ENCODE results near the gene ELMO3.

DNA sequence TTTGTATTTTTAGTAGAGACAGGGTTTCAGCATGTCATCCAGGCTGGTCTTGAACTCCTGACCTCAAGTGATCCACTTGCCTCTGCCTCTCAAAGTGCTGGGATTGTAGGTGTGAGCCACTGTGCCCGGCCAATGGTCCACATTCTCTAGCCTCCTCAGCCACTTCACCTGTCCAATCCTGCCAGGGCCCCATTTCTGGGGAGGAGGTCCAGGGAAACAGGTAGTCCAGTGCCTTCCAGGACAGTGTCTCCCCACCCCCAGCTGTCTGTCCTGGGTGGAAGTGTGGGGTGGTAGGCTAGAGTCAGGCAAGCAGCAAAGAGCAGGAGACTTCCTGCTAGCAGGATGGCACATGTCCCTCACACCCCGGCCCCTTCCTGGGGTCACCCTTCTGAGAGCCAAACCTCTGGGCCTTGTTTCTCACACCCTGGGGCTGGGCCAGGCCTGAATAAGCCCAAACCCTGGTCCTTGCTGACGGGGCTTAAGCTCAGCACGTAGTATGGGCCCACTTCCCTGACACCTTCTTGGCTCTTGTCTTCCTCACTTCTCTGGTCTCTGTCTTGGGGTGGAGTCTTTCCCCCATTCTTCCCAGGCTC lies 43.3 kb downstream of the ELMO3 start:
- TF ChIP-seq, protein P1, sequence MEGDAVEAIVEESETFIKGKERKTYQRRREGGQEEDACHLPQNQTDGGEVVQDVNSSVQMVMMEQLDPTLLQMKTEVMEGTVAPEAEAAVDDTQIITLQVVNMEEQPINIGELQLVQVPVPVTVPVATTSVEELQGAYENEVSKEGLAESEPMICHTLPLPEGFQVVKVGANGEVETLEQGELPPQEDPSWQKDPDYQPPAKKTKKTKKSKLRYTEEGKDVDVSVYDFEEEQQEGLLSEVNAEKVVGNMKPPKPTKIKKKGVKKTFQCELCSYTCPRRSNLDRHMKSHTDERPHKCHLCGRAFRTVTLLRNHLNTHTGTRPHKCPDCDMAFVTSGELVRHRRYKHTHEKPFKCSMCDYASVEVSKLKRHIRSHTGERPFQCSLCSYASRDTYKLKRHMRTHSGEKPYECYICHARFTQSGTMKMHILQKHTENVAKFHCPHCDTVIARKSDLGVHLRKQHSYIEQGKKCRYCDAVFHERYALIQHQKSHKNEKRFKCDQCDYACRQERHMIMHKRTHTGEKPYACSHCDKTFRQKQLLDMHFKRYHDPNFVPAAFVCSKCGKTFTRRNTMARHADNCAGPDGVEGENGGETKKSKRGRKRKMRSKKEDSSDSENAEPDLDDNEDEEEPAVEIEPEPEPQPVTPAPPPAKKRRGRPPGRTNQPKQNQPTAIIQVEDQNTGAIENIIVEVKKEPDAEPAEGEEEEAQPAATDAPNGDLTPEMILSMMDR (IDR thresholded peaks at IDR 0.05): no peak
- no peak for TF ChIP-seq POLR2A (IDR thresholded peaks at IDR 0.05)
